ENCODE results near the gene NDRG4.
A peak's percentile ranks its signal among the peaks of the same experiment; 100 is the strongest.

Gene NDRG4

GRCh38 chr16:58461056-58461455 is 38.9 kb upstream of the NDRG4 start:
- in situ Hi-C loops (cut with MboI; ENCODE audit: low sequenced_read_pairs, unreplicated experiment): no loop called here
- no peak for DNase-seq (ENCODE audit: low spot score)
- TF ChIP-seq, protein P1, sequence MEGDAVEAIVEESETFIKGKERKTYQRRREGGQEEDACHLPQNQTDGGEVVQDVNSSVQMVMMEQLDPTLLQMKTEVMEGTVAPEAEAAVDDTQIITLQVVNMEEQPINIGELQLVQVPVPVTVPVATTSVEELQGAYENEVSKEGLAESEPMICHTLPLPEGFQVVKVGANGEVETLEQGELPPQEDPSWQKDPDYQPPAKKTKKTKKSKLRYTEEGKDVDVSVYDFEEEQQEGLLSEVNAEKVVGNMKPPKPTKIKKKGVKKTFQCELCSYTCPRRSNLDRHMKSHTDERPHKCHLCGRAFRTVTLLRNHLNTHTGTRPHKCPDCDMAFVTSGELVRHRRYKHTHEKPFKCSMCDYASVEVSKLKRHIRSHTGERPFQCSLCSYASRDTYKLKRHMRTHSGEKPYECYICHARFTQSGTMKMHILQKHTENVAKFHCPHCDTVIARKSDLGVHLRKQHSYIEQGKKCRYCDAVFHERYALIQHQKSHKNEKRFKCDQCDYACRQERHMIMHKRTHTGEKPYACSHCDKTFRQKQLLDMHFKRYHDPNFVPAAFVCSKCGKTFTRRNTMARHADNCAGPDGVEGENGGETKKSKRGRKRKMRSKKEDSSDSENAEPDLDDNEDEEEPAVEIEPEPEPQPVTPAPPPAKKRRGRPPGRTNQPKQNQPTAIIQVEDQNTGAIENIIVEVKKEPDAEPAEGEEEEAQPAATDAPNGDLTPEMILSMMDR (IDR thresholded peaks at IDR 0.05; ENCODE audit: borderline replicate concordance, control extremely low read depth, extremely low read depth, insufficient read depth, missing control alignments): no peak

DNA sequence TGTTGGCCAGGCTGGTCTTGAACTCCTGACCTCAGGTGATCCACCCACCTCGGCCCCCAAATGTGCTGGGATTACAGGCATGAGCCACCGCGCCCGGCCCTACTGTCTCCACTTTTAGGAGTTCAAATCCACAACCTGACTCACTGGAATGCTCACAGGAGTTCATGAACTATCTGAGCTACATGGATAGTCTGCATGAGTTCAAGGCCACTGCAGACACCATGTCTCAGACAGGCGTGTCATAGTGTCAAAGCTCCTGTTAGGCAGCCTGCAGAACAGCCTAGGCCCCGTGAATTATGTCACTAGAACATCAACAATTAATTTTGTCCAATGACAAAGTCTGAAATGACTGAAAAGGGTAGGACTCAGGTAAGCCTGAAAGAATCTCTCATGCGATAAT is 38.3 kb upstream of the NDRG4 start:
- in situ Hi-C loops (cut with MboI; ENCODE audit: low sequenced_read_pairs, unreplicated experiment): no loop called here
- DNase-seq (ENCODE audit: low spot score): no peak
- TF ChIP-seq, protein P1 (IDR thresholded peaks at IDR 0.05; ENCODE audit: borderline replicate concordance, control extremely low read depth, extremely low read depth, insufficient read depth, missing control alignments): no peak

DNA sequence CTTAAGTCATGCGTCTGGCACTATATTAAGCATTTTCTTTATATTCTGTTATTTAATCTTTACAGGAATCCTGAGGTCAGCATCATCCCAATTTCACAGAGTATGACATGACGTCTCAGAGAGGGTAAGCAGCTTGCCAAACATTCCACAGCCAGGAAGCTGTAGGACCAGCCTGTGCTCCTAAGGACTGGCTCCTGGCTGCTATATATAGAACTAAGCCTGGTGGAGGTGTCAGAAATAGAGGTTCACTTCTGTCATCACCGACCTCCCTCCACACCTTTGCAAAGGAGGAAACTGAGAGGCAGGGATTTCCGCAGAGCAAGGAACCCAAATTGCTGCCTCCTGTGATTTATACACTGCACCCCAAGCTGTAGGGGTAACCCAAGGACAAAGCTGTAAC is 37.9 kb upstream of the NDRG4 start:
- in situ Hi-C loops (cut with MboI; ENCODE audit: low sequenced_read_pairs, unreplicated experiment): no loop called here
- TF ChIP-seq, protein P1 (IDR thresholded peaks at IDR 0.05; ENCODE audit: borderline replicate concordance, control extremely low read depth, extremely low read depth, insufficient read depth, missing control alignments): no peak
- DNase-seq (ENCODE audit: low spot score): no peak

- in situ Hi-C loops (cut with MboI; ENCODE audit: low sequenced_read_pairs, unreplicated experiment): no loop called here
- no peak for DNase-seq (ENCODE audit: low spot score)
- TF ChIP-seq, protein P1 (IDR thresholded peaks at IDR 0.05; ENCODE audit: borderline replicate concordance, control extremely low read depth, extremely low read depth, insufficient read depth, missing control alignments): no peak
Measured at GRCh38 chr16:58462499-58462996, 37.4 kb upstream of the NDRG4 start.

DNA sequence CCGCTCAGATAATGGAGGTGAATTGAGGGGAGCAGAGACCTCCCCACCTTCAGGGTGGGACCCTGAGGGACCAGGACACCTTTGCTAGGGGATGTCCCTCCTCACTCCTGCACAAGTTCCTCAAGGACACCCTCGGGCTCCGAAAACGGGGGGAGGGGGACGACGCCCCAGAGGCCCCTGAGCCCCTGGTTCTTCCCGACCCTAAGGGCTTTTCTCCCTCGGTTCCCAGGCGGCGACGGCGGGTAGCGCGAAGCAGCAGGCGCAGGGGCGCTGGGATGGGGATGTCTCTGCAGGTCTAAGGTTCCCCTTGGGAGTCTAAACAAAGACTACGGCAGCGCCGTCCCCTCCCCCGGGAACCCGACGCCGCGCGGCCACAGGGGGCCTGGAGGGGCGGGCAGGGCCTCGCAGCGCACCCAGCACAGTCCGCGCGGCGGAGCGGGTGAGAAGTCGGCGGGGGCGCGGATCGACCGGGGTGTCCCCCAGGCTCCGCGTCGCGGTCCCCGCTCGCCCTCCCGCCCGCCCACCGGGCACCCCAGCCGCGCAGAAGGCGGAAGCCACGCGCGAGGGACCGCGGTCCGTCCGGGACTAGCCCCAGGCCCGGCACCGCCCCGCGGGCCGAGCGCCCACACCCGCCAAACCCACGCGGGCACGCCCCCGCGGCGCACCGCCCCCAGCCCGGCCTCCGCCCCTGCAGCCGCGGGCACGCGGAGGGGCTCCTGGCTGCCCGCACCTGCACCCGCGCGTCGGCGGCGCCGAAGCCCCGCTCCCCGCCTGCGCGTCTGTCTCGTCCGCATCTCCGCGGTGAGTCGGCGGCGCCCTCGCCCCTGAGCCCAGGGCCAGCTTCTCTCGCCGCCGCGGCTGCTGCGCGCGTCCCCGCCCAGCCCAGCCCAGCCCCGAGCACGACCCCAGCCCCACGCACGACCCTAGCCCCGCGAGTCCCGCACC is 36.7 kb upstream of the NDRG4 start:
- TF ChIP-seq, protein P1 (IDR thresholded peaks at IDR 0.05; ENCODE audit: borderline replicate concordance, control extremely low read depth, extremely low read depth, insufficient read depth, missing control alignments): no peak
- in situ Hi-C loops (cut with MboI; ENCODE audit: low sequenced_read_pairs, unreplicated experiment): no loop called here
- peak; percentile 63 for DNase-seq (ENCODE audit: low spot score)

GRCh38 chr16:58464047-58464915 is 35.7 kb upstream of the NDRG4 start:
- TF ChIP-seq, protein P1 (IDR thresholded peaks at IDR 0.05; ENCODE audit: borderline replicate concordance, control extremely low read depth, extremely low read depth, insufficient read depth, missing control alignments): no peak
- peak; percentile 55 for DNase-seq (ENCODE audit: low spot score)
- in situ Hi-C loops (cut with MboI; ENCODE audit: low sequenced_read_pairs, unreplicated experiment): no loop called here

Data from GM13976 (cell line).